Measurements from ENCODE around the gene PRDM5.
A peak's percentile ranks its signal among the peaks of the same experiment; 100 is the strongest.

The PRDM5 gene

DNA sequence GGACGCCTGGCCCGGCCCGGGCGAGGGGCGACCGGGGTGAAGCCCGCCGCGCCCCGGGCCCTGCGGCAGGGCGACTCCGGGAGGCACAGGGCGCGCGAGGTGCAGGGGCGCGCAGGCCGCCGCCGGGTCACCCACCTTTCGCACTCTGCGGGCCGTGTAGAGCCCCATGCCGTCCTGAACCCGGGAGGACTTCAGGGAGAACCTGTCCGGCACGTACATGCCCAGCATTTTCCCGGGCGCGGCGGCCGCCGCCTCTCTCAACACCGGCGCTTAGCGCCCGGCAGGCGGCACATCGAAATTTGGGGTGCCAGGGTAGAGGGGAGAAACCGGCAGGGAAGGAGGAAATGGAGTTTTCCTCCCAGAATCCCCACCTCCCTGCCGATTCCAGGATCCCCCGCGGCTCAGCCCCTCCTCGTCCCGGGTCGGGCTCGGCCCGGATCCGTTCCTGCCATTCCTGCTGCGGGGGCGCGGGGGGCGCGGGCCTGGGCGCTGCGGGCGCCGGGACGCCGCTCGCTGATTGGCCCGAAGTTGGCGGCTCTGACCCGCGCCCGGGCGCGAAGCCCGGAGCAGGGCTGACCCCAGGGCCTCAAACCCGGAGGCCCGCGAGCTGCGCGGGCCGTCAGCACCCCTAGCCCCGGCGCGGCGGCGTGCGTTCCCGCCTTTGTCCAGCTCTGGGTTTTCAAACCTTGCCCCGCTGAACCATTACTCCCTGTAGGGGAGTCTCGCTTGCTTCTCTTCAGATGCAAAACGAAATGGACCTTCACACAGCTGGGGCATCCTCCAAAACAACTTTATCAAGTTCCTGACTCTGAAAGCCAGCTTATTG lies at the start of gene PRDM5:
PRDM5 (minus strand) TSS at position 346 of the 826 bp plus-strand sequence; CDS start at position 228, 118 bp downstream.
- peak; percentile 14 for DNase-seq

DNA sequence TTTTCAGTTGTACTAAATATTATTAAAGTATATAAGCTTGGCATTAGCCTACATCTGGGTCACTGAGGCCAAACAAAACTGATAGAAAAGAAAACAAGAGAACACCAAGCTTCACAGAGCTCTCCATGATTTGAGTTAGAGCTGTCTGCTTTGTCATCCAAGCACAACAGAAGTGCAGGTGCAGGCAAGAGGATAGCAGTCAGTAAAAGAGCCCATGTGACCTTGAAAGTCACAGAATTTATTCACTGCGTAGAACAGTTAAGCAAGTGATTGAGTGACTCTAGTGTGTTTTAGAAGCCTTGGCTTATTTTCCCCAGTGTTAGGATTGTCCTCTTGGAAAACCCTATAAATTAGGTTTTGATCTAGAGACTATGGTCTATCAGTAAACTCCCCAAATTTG lies 49.4 kb upstream of the PRDM5 start:
- DNase-seq: no peak

DNA sequence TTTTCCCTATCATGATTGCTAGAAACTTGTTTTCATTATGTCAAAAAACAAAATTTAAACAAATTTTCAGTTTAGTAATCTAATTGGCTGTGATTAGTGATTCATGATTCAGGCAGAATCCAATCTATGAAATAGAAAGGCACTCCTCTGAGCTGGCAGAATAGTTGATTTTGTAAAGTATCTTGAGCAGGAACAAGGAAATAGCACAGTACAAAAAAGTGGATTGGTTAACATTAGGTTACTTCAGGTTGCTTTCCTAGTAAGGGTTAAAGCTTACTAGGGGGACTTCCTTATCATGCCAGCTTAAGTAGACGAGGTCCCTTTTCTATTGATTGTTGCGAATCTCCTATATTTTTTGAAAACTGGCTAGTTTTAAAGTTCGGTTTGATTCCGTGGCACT lies 43.4 kb upstream of the PRDM5 start:
- no peak for DNase-seq

- DNase-seq: no peak
Measured at GRCh38 chr4:120964596-120964995, 42.1 kb upstream of the PRDM5 start.

DNA sequence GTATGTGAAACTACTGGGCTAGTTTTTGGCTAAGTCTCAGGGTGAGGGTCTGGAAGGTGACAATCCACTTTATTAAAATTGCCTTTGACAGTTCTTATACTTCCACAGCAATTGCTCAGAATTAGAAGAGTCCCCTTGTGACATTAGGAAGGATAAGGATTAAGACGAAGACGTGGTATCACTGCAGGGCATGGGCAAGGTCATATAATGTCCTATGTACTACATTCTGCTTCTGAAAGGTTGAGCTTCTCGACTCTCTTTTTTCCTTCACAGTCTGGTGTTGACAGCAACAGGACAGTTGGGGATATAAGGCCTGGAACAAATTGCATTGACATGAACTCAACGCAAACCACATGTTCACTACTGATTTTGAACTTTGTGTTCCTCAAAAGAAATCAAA lies 40.9 kb upstream of the PRDM5 start:
- DNase-seq: no peak

- no peak for DNase-seq
Measured at GRCh38 chr4:120960656-120961267, 38.2 kb upstream of the PRDM5 start.

GRCh38 chr4:120948382-120948781 lies 25.9 kb upstream of the PRDM5 start:
- DNase-seq: no peak

- no peak for DNase-seq
Measured at GRCh38 chr4:120942776-120943175, 20.2 kb upstream of the PRDM5 start.

DNA sequence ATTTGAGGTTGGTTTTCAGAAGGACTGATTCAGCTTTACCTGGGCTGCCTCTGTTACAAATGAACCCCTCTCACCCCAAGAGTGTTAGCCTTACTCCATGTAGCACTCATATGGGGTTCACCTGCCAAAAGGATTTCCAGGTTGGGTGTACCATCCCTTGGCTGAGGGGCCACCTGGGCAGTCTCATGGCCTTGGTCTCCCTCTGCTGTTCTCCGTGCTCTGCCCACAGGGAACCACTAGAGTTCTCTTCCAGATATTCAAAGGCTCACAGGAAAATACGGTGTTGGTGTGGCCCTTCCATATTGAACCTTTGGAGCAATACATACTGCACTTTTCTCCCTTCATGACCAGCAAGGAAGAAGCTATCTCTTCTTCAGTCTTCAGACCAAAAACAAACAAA lies 18.0 kb upstream of the PRDM5 start:
- DNase-seq: no peak

- no peak for DNase-seq
Measured at GRCh38 chr4:120939693-120940092, 17.2 kb upstream of the PRDM5 start.

DNA sequence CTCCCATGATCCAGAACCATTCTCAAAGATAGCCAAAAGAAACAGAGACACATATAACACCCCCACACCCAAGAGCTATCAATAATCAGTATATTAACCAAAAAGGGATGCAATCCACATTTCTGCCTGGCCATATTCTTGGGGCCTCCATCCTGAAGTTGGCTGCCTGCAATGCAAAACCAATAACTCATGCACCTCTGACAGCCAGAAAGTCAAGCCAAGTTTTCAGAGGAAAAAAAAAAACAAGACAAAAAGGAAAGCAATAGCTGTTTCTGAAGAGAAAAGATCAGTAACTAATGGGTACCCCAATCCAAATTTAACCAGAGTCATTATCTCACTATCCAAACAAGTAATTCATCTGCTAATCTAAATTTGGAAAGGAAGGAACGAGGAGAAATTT lies 7.3 kb upstream of the PRDM5 start:
- no peak for DNase-seq

GRCh38 chr4:120927801-120928409 lies 5.4 kb upstream of the PRDM5 start:
- no peak for DNase-seq

- no peak for DNase-seq
Measured at GRCh38 chr4:120926358-120927025, 4.0 kb upstream of the PRDM5 start.

- no peak for DNase-seq
Measured at GRCh38 chr4:120924931-120925330, 2.4 kb upstream of the PRDM5 start.

DNA sequence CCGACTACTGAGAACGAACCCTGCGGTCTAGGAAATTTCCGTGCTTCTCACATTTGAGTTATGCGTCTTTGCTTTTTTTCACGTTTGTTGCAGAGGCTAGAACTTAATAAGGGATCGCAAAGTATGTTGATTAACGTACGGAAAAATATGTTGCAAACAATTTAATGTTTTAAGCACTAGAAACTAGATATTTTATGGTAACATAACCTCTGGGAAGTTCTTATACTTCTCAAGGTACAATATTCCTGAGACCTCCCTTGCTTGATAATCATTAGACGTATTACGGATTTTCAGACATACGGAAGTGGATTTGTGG lies 639 bp upstream of the PRDM5 start:
- DNase-seq: no peak

DNA sequence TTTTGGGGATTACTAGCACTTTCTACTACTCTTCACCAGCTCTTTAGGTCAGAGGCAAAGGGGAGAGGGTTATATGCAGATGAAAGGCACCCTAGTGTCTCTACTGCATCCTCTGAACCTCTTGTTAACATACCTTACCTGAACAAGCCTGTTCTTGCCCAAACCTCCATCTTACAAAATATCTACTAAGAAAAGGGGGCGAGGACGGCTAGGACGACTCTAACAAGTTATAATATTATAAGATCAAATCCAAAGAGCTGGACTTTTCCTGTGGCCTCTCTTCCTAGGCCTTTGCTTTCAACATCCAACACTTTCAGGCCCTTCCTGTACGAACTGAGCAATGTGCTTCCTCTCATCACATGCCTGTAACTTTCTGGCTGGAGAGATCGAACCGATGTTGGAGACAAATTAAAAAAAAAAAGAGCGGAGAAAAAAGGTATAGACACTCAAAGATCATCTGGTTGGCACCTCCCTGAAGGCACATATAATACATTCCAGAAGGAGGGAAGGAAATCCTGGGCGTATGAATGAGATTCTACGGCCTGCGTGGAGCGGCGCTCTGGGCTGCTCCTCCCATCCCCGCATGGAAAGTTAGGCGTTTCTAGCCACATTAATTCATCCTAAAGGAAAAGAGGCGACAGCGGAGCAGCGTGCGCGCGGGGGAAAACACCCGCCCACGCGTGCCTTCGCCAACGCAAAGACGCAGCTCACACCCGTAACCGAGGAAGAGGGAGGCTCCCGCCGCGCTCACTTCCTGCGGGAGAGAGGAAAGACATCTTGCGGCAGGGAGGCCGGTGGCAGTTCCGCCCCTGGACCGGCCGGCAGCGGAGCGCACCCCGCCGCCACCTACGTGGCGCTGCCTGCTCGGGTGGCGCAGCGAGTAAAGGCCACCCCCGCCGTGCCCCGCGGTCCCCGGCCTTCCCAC lies 808 bp downstream of the PRDM5 start:
- DNase-seq: peak; percentile 16

DNA sequence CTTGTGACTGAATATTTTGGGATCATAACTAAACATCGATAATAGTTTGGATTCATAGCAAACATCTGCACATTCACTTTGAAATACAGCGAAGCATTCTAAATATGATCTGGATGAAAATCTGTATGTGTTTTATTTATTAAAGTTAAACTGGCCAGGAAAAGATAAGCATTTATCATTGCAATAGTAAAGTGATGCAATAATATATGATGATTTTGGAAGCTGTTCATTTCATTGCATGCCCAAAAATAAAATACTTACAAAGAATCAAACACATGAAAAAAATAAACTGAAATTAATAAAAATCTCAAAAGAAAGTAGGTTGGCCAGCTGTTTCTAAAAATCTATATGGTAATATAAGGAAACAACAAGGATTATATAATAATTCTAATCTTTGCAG lies 1.9 kb downstream of the PRDM5 start:
- no peak for DNase-seq

- no peak for DNase-seq
Measured at GRCh38 chr4:120919358-120919757, 3.2 kb downstream of the PRDM5 start.

DNA sequence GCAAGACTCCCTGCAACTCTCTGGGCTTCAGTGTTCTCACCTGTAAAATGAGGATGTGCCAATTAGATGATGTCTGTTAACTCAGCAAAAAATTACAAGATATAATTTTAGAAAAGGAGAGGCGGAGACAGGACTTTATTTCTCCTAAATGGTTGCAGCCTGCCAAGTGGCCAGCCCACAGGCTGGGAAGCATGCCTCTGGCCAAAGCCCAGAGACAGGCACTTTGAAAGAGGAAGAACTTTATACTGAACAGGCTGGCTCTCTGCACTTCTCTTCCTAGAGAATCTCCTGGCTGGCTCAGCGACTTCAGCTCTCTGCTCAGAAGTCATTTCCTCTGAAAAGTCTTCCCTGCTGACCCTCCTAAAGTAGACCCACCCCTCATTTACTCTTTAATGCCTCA lies 3.7 kb downstream of the PRDM5 start:
- no peak for DNase-seq

DNA sequence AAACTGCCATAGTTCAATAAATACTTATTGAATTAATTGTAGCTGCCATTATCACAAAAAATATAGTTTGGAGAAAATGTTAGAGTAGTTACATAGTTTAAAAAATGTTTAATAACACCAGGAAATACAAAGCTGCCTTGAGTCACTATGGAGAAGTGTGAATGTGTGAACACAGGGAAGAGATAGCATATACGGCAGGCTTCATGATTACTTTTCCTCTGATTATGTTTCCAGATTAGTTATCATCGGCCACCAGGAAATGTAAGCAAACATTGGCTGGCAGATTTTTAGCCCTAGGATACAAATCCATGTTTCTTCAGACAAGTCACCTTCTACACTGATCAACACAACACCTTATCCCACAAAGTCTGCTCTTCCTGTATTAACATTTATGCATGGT lies 4.4 kb downstream of the PRDM5 start:
- DNase-seq: no peak

- no peak for DNase-seq
Measured at GRCh38 chr4:120916937-120917336, 5.6 kb downstream of the PRDM5 start.

DNA sequence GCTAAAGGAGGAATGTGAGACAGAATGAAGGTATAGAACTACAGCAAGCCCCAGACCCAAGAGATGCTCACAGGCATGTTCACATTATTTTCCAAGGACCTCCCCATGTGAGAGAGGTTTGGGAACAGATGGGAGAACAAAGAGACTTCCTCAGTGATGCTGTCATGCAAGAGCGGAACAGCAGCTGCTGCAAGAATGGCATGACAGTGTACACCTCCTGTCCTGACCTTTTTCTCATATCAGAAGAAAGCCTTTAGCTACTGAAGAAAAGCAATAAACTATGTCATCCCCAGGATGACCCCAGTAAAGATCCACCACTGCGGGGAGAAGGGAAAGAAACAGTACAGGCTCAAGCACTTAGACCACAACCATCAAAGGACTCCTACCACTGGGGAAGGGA lies 7.2 kb downstream of the PRDM5 start:
- no peak for DNase-seq

GRCh38 chr4:120903419-120903818 lies 19.1 kb downstream of the PRDM5 start:
- DNase-seq: no peak

Data from CD4-positive, alpha-beta T cell treated with Interleukin-17A for 1 hour (primary cell).